K562 (cell line): ENCODE data around the gene TTC33. TPM values are rescaled to one million over a fixed set of nuclear protein-coding genes. Genes with fewer than 3 reads are reported as not detected.

Experiments used
- ATAC-seq: fragments of 200-7000 bp; cut with Tn5 transposase; 3 replicates; pipeline ENCODE4 v1.9.1; 2020; ENCODE audit warnings: moderate library complexity
- BruUV-seq: library from RNA; stranded (reverse); fragments of 400-500 nt; replicated peaks from 2 replicates; lab custom pipeline; 2021; lab: Mats Ljungman, UMichigan
- CTCF ChIA-PET: fragments of 300-600 bp; formaldehyde crosslinking; extraction: SDS; loops from one replicate; lab custom pipeline; 2021; ENCODE audit warnings: low intra/inter-chr PET ratio; lab: Yijun Ruan, JAX
- POLR2A ChIA-PET: fragments of 300-600, 350-650 bp; sonication (Branson Sonifier 250); formaldehyde crosslinking; extraction: SDS; loops from one replicate; lab custom pipeline; 2021; ENCODE audit warnings: antibody characterized with exemption, inconsistent platforms; lab: Yijun Ruan, JAX
- DNase-seq, 4 experiments: peaks; one replicate each; pipeline versions ENCODE4 v3.0.0 to v3.0.0-alpha.2; 2011 to 2018; ENCODE audit warnings: low spot score in 3 of 4, mixed read lengths in 3 of 4; ENCODE audit errors: extremely low read depth in 1 of 4
- FAIRE-seq: peaks from 2 replicates; lab custom pipeline; 2011; peaks lifted over from hg19 to GRCh38; lab: Jason Lieb, UNC
- H2AFZ ChIP-seq: 2 replicates; pipeline ENCODE4 v1.6.0; 2011; ENCODE audit warnings: low read depth, low read length, control low read depth, inconsistent platforms
- H3K27ac ChIP-seq: fragments of 200-600 bp; 3 replicates; pipeline ENCODE4 v1.8.0; 2011; ENCODE audit warnings: low read depth, mild to moderate bottlenecking, control low read depth, inconsistent platforms, low read length, moderate library complexity, mixed read lengths; ENCODE audit errors: extremely low read depth
- H3K27me3 ChIP-seq, 2 experiments: fragments of 300-600 bp in 1 of 2; 2 replicates in 1 of 2; 3 replicates in 1 of 2; pipeline versions ENCODE4 v1.6.0 to v1.8.0; 2011; ENCODE audit warnings: inconsistent platforms in 2 of 2, low read length in 2 of 2, mild to moderate bottlenecking in 1 of 2, mixed read lengths in 1 of 2, moderate library complexity in 1 of 2; ENCODE audit not compliant: control insufficient read depth in 2 of 2, insufficient read depth in 2 of 2
- H3K36me3 ChIP-seq: fragments of 300-600 bp; 3 replicates; pipeline ENCODE4 v1.8.0; 2011; ENCODE audit warnings: mild to moderate bottlenecking, low read length, inconsistent platforms; ENCODE audit not compliant: control insufficient read depth, insufficient read depth
- H3K4me1 ChIP-seq, 2 experiments: fragments of 200-600 bp in 1 of 2; replicated peaks in 1 of 2; 2 replicates in 1 of 2; 3 replicates in 1 of 2; pipeline versions ENCODE4 v1.5.1 to v1.8.0; 2011; ENCODE audit warnings: inconsistent platforms in 2 of 2, low read length in 2 of 2, mild to moderate bottlenecking in 1 of 2, mixed read lengths in 1 of 2, moderate library complexity in 1 of 2; ENCODE audit not compliant: control insufficient read depth in 2 of 2, insufficient read depth in 2 of 2
- H3K4me2 ChIP-seq: 2 replicates; pipeline ENCODE4 v1.6.1; 2011; ENCODE audit warnings: low read length, control low read depth, inconsistent platforms, mixed read lengths; ENCODE audit not compliant: insufficient read depth
- H3K4me3 ChIP-seq: fragments of 200-600 bp; sonication (generic), shearing (Covaris generic); 2 replicates; pipeline ENCODE4 v1.5.1; 2016; ENCODE audit warnings: control low read depth, inconsistent platforms
- H3K79me2 ChIP-seq: fragments of 200-600 bp; 3 replicates; pipeline ENCODE4 v1.8.0; 2011; ENCODE audit warnings: low read length, inconsistent platforms; ENCODE audit not compliant: control insufficient read depth, insufficient read depth
- H3K9ac ChIP-seq, 2 experiments: 2 replicates each; pipeline versions ENCODE4 v1.6.0 to v1.6.1; 2011; ENCODE audit warnings: low read depth in 2 of 2, low read length in 2 of 2, control low read depth in 1 of 2, inconsistent platforms in 1 of 2, mild to moderate bottlenecking in 1 of 2, mixed read lengths in 1 of 2; ENCODE audit not compliant: insufficient read depth in 1 of 2
- H3K9me1 ChIP-seq: one replicate; pipeline ENCODE4 v1.6.0; 2011; ENCODE audit warnings: inconsistent platforms, mild to moderate bottlenecking, low read length, moderate library complexity; ENCODE audit not compliant: control insufficient read depth, insufficient read depth
- H3K9me3 ChIP-seq: replicated peaks from 2 replicates; pipeline ENCODE4 v1.5.1; 2011; ENCODE audit warnings: low read depth, low read length, inconsistent platforms; ENCODE audit not compliant: control insufficient read depth, insufficient read depth
- H4K20me1 ChIP-seq: replicated peaks from 2 replicates; pipeline ENCODE4 v1.6.1; 2011; ENCODE audit warnings: low read length, inconsistent platforms, mixed read lengths; ENCODE audit not compliant: control insufficient read depth, insufficient read depth
- AFF4 ChIP-seq: sonication (generic); formaldehyde crosslinking; IDR thresholded peaks from 2 replicates; pipeline ENCODE4 v1.8.0; 2023; ENCODE audit warnings: mild to moderate bottlenecking, missing genetic modification reagents
- ESRRA ChIP-seq: fragments of 450-650 bp; IDR thresholded peaks from 2 replicates; pipeline ENCODE4 v1.6.1; 2014; ENCODE audit warnings: low read depth, mild to moderate bottlenecking, moderate library complexity, borderline replicate concordance
- ETV5 ChIP-seq: sonication (generic); formaldehyde crosslinking; IDR thresholded peaks from 2 replicates; pipeline ENCODE4 v1.4.0; 2020; ENCODE audit warnings: low read depth, mild to moderate bottlenecking, missing genetic modification reagents
- HNRNPK ChIP-seq: fragments of 200-400 bp; formaldehyde crosslinking; IDR thresholded peaks from one replicate; pipeline ENCODE4 v1.6.1; 2018; ENCODE audit warnings: mild to moderate bottlenecking, low read depth, low read length; ENCODE audit not compliant: poor library complexity, severe bottlenecking
- LARP7 ChIP-seq: fragments of 450-650 bp; IDR thresholded peaks from 2 replicates; pipeline ENCODE4 v1.6.1; 2016
- MLX ChIP-seq, 2 experiments: fragments of 450-650 bp in 1 of 2; sonication (generic) in 1 of 2; formaldehyde crosslinking; conservative IDR thresholded peaks; 2 replicates each; pipeline versions ENCODE4 v1.4.0 to v1.8.1; 2020 to 2022; ENCODE audit warnings: mild to moderate bottlenecking in 1 of 2, missing genetic modification reagents in 1 of 2
- POLR2A ChIP-seq: fragments of 450-650 bp; conservative IDR thresholded peaks from 2 replicates; pipeline ENCODE4 v1.6.1; 2016
- RBM34 ChIP-seq: fragments of 200-400 bp; formaldehyde crosslinking; IDR thresholded peaks from 2 replicates; pipeline ENCODE4 v1.6.1; 2018; ENCODE audit warnings: low read length, borderline replicate concordance; ENCODE audit not compliant: insufficient read depth
- SAP30 ChIP-seq: fragments of 200-600 bp; sonication (generic); IDR thresholded peaks from 2 replicates; pipeline ENCODE4 v1.6.1; 2012; ENCODE audit warnings: borderline replicate concordance, low read depth, mild to moderate bottlenecking, moderate library complexity, low read length, control low read depth, inconsistent platforms; ENCODE audit not compliant: insufficient read depth, poor library complexity, severe bottlenecking
- TCF7 ChIP-seq: sonication (generic); IDR thresholded peaks from 2 replicates; pipeline ENCODE4 v1.6.1; 2016; ENCODE audit warnings: antibody characterized with exemption, borderline replicate concordance
- ZNF253 ChIP-seq: fragments of 250-450 bp; sonication (Bioruptor Pico); conservative IDR thresholded peaks from 2 replicates; pipeline ENCODE4 v1.6.1; 2021; ENCODE audit warnings: mild to moderate bottlenecking
- ZNF384 ChIP-seq: IDR thresholded peaks from 2 replicates; pipeline ENCODE4 v1.6.1; 2012; ENCODE audit warnings: low read depth, low read length, improper control_type of control experiment
- ZNF449 ChIP-seq: fragments of 250-450 bp; sonication (Bioruptor Pico); IDR thresholded peaks from 2 replicates; pipeline ENCODE4 v1.8.0; 2022; ENCODE audit warnings: moderate library complexity, mild to moderate bottlenecking, inconsistent platforms
- WGBS: fragments of 100-300 bp; shearing (Covaris generic); methylation state at CpG from one replicate; pipeline ENCODE4 v1.1.6; 2016; ENCODE audit warnings: low coverage, mixed read lengths; ENCODE audit not compliant: insufficient coverage; ENCODE audit errors: missing lambda C conversion rate; 5-methylcytosine and 5-hydroxymethylcytosine counted together
- in situ Hi-C: fragments of 300-500 bp; cut with MboI; formaldehyde crosslinking; loops from 4 replicates; pipeline ENCODE4 v1.15.0; 2018; ENCODE audit warnings: inconsistent platforms, mixed read lengths
- intact Hi-C: fragments of 100-400 bp; cut with micrococcal nuclease; formaldehyde crosslinking; loops from 2 replicates; pipeline ENCODE4 v1.14.2; 2022
- polyA plus RNA-seq, 8 experiments: library from polyadenylated mRNA; depleted of rRNA in 4 of 8; stranded (reverse) in 5 of 8; unstranded in 3 of 8; fragments of >200 nt; fragmentation: Nextera tagmentation in 2 of 8; fragmentation: Illumina TruSeq in 1 of 8; extraction: Ambion mirVana in 2 of 8; extraction: Trizol in 1 of 8; gene quantifications; 2 replicates each; pipeline versions ENCODE4 v1.2.1 to v1.2.3, GENCODE V29; 2011 to 2014; ENCODE audit warnings: inconsistent platforms in 1 of 8, missing spikeins in 1 of 8
- total RNA-seq, 7 experiments: library from RNA; depleted of rRNA in 6 of 7; stranded (reverse); fragments of >200 nt in 6 of 7; fragmentation: Illumina TruSeq in 2 of 7; extraction: Trizol in 2 of 7; gene quantifications; 2 replicates each; pipeline versions ENCODE4 v1.2.1 to v1.2.3, GENCODE V29; 2011 to 2021; ENCODE audit warnings: low replicate concordance in 1 of 7

The TTC33 gene
- total and polyA plus RNA-seq, 9 of the 15 experiments (the other 6 are each of a cell fraction or from before 2014, with no cell fraction given), result 11.5 to 24.9 (median 21.1) TPM

GRCh38 chr5:40779561-40779960, 23.8 kb upstream of the TTC33 start:
- in situ Hi-C loops (no loop called here), intact Hi-C loops (no loop called here)
- 90% methylated on average over 6 of the region's 6 CpGs for WGBS
- ATAC-seq, result no peak
- CTCF ChIA-PET, result no interaction called here
- Histone ChIP-seq H3K9me1 (no peaks in the 10 kb centered on the region), H3K9ac (no peak overlapping the region), H2AFZ (no peak overlapping the region), H3K79me2 (peaks cover 72% of the 10 kb centered on the region), H3K27me3 (no peaks in the 10 kb centered on the region), H3K36me3 (peaks cover 29% of the 10 kb centered on the region), H3K4me1 (no peaks in the 10 kb centered on the region; a peak in 1 of 5 replicates), H3K27ac (no peak overlapping the region), H3K9me3 (no peaks in the 10 kb centered on the region), H3K4me3 (no peak overlapping the region), H3K4me2 (no peak overlapping the region), H4K20me1 (peaks cover 9% of the 10 kb centered on the region)
- TF ChIP-seq LARP7, result no peak
- no peak for TF ChIP-seq TCF7
- TF ChIP-seq MLX (CRISPR knock-in tag; conservative IDR thresholded peaks at IDR 0.05), result no peak
- TF ChIP-seq SAP30, result no peak
- TF ChIP-seq ZNF253 (CRISPR knock-in tag), result no peak
- no peak for TF ChIP-seq HNRNPK
- no peak for TF ChIP-seq ZNF449
- TF ChIP-seq ETV5, result no peak
- no peak for TF ChIP-seq ESRRA
- TF ChIP-seq POLR2A, result no peak
- no peak for TF ChIP-seq AFF4 (CRISPR knock-in tag)
- no peak for TF ChIP-seq RBM34
- TF ChIP-seq ZNF384, result no peak
- POLR2A ChIA-PET, result interaction anchor here (0.7 to 1.5 kb wide), 5 partner anchors 8 to 1355 kb away, joined by 3 to 5 read pairs (median 3); partner anchors contain the start of gene DAB2
- BruUV-seq, result no TSS peak
- no peak for FAIRE-seq
- no peak for DNase-seq
